Osteocyte (in vitro differentiated cells): ENCODE measurements around the gene RNPEPL1. TPM values are rescaled to one million over a fixed set of nuclear protein-coding genes. Genes with fewer than 3 reads are reported as not detected.

ENCODE experiments used
- DNase-seq: peaks from one replicate; pipeline ENCODE4 v3.0.0; 2021; ENCODE audit warnings: mixed read lengths; ENCODE audit not compliant: unreplicated experiment; ENCODE audit errors: extremely low spot score
- H3K27ac Mint-ChIP-seq: one replicate; pipeline ENCODE4 v1.8.0; 2021; ENCODE audit warnings: mild to moderate bottlenecking, mixed read lengths; ENCODE audit not compliant: unreplicated experiment
- H3K27me3 Mint-ChIP-seq: one replicate; pipeline ENCODE4 v1.8.0; 2021; ENCODE audit warnings: mixed read lengths; ENCODE audit not compliant: unreplicated experiment
- H3K36me3 Mint-ChIP-seq: one replicate; pipeline ENCODE4 v1.8.0; 2021; ENCODE audit warnings: mixed read lengths; ENCODE audit not compliant: unreplicated experiment
- H3K4me1 Mint-ChIP-seq: one replicate; pipeline ENCODE4 v1.8.0; 2021; ENCODE audit warnings: mixed read lengths; ENCODE audit not compliant: unreplicated experiment
- H3K4me3 Mint-ChIP-seq: one replicate; pipeline ENCODE4 v1.8.0; 2021; ENCODE audit warnings: mild to moderate bottlenecking, moderate library complexity, mixed read lengths; ENCODE audit not compliant: unreplicated experiment
- H3K9me3 Mint-ChIP-seq: one replicate; pipeline ENCODE4 v1.8.0; 2021; ENCODE audit warnings: mixed read lengths; ENCODE audit not compliant: unreplicated experiment
- total RNA-seq: library from RNA; stranded (reverse); gene quantifications from 2 replicates; pipeline ENCODE4 v1.2.1, GENCODE V29; 2021
- TF ChIP-seq, protein P1 (sequence below): fragments of 200-600 bp; sonication (generic); IDR thresholded peaks from 2 replicates; pipeline ENCODE4 v1.5.0; 2021; ENCODE audit warnings: antibody characterized with exemption, mild to moderate bottlenecking, moderate library complexity

Gene RNPEPL1
- total RNA-seq, 1 donor from 2014 or later, result 56.5 TPM

DNA sequence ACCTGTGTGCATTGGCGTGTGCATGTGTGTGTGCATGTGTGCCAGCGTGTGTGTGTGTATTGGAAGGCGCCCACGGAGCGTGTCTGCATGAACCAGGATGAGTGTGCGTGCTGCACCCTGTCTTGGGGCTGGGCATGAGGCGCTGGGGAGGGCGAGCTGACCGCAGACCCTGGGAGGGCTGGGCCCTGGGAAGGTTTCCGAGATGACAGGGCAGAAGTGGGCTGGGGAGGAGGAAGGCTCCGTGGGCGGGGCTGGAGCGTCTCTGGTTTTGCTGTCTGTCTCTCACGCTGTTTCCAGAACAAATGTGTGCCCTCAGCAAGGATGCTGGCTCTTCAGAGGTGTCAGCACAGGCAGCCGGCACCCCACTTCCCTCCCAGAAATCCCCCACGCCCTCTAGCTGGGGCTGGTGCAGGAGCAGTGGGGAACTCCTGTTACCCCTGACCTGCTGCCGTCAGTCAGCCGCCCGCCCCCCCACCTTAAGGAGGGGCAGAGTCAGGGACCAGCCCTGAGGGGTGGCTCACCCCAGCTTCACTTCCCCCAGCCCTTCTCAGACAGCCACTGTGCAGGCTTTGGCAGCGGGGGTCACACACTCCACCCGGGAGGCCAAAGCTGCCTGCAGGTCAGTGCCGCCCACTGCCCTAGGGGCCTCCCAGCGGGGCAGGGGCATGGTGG is 56.8 kb downstream of the RNPEPL1 start, which contains the start of gene GPR35:
GPR35 (plus strand) TSS at position 531 of the 672 bp plus-strand sequence. CDS start 4,473 bp downstream, outside the sequence.
- H3K4me1 Mint-ChIP-seq, result peaks cover 6% of the 10 kb centered on the region
- no peak for DNase-seq
- H3K4me3 Mint-ChIP-seq, result no peak within 1 kb of the TSS
- TF ChIP-seq, protein P1, sequence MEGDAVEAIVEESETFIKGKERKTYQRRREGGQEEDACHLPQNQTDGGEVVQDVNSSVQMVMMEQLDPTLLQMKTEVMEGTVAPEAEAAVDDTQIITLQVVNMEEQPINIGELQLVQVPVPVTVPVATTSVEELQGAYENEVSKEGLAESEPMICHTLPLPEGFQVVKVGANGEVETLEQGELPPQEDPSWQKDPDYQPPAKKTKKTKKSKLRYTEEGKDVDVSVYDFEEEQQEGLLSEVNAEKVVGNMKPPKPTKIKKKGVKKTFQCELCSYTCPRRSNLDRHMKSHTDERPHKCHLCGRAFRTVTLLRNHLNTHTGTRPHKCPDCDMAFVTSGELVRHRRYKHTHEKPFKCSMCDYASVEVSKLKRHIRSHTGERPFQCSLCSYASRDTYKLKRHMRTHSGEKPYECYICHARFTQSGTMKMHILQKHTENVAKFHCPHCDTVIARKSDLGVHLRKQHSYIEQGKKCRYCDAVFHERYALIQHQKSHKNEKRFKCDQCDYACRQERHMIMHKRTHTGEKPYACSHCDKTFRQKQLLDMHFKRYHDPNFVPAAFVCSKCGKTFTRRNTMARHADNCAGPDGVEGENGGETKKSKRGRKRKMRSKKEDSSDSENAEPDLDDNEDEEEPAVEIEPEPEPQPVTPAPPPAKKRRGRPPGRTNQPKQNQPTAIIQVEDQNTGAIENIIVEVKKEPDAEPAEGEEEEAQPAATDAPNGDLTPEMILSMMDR, result no peak
- H3K36me3 Mint-ChIP-seq, result no peaks in the 10 kb centered on the region
- H3K27ac Mint-ChIP-seq, result no peak within 1 kb of the TSS
- H3K27me3 Mint-ChIP-seq, result no peaks in the 10 kb centered on the region
- no peaks in the 10 kb centered on the region for H3K9me3 Mint-ChIP-seq

DNA sequence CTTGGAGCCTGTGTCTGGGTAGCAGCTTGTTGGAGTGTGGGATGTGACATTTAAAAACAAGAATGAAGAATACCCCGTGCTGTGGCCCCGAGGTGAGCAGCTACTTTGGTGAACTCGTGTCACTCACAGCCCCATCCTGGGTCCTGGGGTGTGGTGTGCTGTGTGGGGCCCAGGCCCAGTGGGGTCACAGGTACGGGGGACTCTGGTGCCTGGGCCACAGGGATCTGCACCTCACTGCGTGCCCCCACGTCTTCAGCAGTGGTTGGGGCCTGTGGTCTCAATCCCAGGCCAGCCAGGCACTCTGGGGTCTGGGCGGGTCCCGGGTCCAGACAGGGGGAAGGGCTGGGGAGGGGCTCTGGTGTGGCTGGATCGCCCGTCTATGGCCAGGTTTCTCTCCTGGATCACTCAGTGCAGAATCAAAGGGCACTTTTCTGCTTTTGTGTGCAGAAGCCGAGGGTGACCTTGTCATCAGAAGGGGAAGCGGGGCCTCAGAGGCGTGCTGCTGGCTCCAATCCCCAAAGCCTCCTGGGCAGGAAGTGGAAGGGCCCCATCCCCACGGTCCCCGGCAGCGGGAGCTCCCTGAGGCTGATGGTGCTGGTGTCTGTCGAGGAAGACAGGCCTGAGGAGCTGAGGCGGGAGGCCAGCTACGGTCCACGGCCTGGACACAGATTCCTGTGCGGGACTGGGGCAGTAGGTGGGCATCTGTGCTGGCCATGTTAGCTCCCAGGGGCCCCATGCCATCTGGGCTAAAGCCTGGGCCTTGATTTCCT is 58.4 kb downstream of the RNPEPL1 start:
- H3K4me3 Mint-ChIP-seq, result no peak overlapping the region
- no peaks in the 10 kb centered on the region for H3K36me3 Mint-ChIP-seq
- H3K27me3 Mint-ChIP-seq, result no peaks in the 10 kb centered on the region
- no peak overlapping the region for H3K27ac Mint-ChIP-seq
- DNase-seq, result no peak
- H3K9me3 Mint-ChIP-seq, result no peaks in the 10 kb centered on the region
- H3K4me1 Mint-ChIP-seq, result peaks cover 6% of the 10 kb centered on the region
- TF ChIP-seq, protein P1, result no peak

DNA sequence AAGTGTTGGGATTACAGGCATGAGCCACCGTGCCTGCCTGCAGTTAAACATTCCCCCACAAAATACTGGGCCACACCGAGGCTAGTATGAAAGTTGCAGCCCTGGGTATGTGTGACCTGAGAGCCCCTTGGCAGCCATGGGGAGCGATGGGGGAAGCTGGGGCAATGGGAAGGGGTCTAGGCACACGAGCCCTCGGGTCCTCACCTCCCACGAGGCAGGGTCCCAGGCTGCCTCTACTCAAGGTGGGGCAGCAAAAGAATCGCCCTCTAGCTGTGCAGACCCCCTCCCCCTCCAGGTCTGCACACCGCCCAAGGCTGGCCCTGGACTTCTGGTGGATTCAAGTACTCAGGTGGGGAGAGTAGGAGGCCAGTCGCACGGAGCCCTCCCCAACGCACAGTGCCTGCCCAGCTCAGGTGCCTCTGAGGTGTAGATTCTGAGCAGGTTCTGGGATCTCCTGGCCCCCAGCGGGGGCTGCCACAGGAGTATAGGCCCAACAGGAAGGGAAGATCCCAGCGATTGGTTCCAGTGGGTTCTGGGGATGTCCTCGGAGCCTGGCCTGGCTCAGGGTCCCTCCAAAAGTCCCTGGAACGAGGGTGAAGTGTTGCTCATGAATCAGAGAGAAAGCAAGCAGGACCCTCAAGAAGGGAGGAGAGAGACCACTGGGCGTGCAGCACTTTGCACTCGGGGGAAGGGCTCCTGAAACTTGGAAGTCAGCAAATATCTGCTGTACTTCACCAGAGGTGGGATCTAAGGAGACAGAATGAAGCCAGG is 59.6 kb downstream of the RNPEPL1 start:
- Mint-ChIP-seq H3K27me3 (no peaks in the 10 kb centered on the region), H3K4me3 (no peak overlapping the region), H3K9me3 (peaks cover 2% of the 10 kb centered on the region), H3K4me1 (peaks cover 6% of the 10 kb centered on the region), H3K36me3 (no peaks in the 10 kb centered on the region), H3K27ac (no peak overlapping the region)
- DNase-seq, result no peak
- TF ChIP-seq, protein P1, result no peak

DNA sequence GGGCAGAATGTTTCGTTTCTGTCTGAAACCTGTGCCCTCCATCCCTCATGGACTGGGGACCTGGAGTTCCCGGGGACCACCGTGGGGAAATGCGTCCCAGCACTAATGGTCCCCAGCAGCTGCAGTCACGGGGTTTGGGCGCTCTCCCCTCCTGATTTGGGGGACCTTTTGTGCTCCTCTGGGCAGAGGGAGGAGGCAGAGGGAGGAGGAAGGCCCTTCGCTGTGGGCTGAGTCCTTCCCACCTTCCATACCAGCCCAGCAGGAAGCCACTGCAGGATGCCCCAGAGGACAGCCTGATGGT is 60.2 kb downstream of the RNPEPL1 start:
- DNase-seq, result no peak

More for the DNA sequence above, 60.2 kb downstream of the RNPEPL1 start:
- Mint-ChIP-seq H3K36me3 (peaks cover under 1% of the 10 kb centered on the region), H3K27me3 (no peaks in the 10 kb centered on the region), H3K9me3 (peaks cover 7% of the 10 kb centered on the region), H3K27ac (no peak overlapping the region), H3K4me1 (peaks cover 6% of the 10 kb centered on the region), H3K4me3 (no peak overlapping the region)
- TF ChIP-seq, protein P1, result no peak
